ENCODE data around the gene TRO.

DNA sequence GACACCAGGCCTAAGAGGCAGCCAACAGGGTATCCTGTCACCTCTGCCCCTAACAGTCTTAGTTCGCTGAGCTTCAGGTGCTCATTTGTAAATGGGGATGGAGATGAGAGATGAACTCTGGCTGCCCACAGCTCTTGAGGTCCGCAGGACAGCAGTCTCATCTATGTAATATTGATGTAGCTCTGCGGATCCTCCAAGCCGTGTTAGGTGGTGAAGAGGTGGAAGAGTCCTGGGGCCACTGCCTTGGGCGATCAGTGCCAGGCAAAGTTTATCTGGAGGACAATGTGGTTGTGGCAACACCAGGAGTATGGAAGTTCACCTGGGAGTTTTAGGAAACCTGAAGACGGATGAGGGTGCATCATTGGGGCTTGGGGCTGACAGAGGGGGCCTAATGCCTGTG, 13.4 kb downstream of the TRO start:
- TF ChIP-seq EZH2phosphoT487 (IDR thresholded peaks at IDR 0.05; ENCODE audit: unreplicated experiment) = no peak
- TF ChIP-seq REST (IDR thresholded peaks at IDR 0.05; ENCODE audit: unreplicated experiment) = no peak
- TF ChIP-seq CTCF (conservative IDR thresholded peaks at IDR 0.05; ENCODE audit: low read depth in 2 of 2) = no peak
- TF ChIP-seq POLR2AphosphoS5 (IDR thresholded peaks at IDR 0.05; ENCODE audit: low read depth) = no peak
- no peak for TF ChIP-seq JUNB (IDR thresholded peaks at IDR 0.05; ENCODE audit: unreplicated experiment)
- TF ChIP-seq ZNF331 (CRISPR knock-in tag; IDR thresholded peaks at IDR 0.05; ENCODE audit: low read depth) = no peak
- TF ChIP-seq EZH2 (IDR thresholded peaks at IDR 0.05; ENCODE audit: low read depth, unreplicated experiment) = no peak

All from GM23338 (cell line).